NCI-H748 (cell line): ENCODE data around the gene CCSER1.

Experiments
- DNase-seq: peaks from one replicate; lab custom pipeline; 2025; ENCODE audit not compliant: unreplicated experiment; lab: John Stamatoyannopoulos, UW

Gene CCSER1

DNA sequence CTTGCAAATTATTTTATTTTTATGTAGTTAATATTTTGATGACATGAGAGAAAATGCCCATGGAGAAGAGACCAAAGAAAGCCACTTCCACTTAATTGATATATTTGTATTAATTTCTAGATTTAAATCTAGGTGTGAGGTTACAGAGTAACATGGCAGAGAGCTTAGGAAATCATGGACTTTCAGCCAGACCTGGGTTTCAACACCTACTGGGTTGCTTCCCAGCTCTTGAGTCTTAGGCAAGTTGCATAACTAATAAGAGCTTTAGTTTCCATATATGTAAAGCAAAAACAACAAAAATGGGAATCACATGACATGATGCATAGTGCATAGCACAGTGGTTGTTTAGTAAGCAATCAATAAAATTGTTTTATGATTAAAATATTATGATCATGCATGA lies 413.3 kb downstream of the CCSER1 start:
- DNase-seq, result no peak

DNA sequence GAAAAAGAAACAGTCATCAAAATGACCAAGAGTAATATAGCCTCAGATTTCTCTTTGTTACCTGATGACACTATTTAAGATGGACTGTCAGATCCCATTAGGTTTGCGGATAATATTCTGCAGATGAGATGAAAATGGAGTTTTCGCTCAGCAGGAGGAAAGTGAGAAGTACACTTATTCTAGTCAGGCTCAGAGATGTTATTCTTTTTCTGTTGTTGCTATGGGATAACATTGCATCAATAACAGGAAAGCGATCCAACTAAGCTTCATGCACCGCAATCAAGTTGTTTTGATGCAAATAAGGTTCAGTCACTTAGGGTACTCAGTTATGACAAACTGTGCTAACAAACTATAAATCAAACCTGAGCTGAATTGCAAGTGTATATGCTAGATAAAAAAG lies 415.0 kb downstream of the CCSER1 start:
- DNase-seq, result peak; percentile 73

DNA sequence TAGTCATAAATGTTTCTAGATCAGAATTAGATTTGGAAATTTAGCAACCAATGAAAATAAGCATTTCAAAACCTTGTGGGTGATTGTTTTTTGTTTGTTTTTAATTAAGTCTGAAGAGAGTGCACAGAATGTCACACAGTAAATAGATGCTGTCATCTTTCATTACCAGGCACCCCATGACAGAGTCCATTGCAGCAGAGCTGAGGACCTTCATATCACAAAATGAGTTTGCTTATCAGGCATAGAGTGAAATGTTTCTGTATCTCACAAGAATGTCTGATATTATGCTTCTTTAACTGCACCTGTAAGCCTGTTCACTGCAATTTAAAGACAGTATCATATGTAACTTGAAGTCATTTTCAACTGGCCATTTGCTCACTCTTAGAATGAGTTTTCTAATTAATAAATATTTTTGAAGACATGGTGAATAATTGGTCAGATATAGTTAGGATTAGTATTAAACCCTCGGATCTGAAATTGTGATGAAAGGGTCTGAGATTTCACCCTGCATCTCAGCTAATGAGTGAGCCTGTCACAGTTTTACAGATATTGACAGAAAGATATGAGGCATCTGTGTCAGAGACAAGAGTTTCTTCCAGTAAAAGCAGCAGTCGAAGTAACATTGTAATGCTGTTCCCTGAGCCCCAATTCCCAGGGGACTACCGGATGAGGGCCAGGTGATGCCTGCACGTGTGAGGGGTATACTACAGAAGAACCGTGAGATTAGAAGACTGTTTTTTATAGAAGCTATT lies 416.4 kb downstream of the CCSER1 start:
- no peak for DNase-seq

DNA sequence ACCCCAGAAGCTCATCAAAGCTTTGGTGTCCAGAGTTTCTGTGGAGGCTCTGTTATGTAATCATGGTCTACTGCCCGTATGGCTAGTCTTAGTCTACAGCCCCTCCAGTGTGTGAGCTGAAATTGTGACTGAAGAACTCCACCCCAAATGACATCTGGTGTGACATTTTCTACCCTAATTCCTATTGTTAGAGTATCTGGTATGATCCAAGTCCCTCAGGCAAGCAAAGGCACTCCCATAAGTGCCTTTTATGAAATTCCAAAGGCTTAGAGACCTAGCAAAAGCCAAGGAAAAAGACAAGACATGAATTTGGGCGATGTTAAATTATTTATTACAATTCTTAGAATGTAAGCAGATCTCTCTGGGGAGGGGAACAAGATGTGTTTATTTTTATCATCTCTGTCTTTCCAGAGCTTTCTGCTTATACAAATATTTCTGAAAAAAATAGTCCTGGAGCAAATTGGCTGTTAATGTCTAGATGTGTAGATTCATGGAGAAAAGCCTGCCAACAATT lies 417.4 kb downstream of the CCSER1 start:
- no peak for DNase-seq

DNA sequence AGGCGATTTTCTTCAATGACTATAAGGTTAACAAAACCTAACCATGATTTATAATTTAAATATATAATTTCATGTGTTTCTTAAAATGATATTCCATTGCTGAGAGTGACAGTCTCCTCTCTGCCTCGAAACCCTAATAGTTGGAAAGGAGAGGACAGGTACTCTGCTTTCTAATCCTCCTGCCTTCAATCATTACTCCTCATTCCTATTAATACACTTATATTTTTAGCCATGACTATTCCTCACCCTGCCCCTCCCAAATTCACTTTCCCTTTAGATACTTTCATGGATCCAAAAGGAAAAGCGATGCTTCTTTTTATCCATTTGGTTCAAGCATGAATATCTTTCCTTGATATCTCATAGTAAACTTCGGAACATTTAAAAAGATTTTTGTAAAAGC lies 418.2 kb downstream of the CCSER1 start:
- no peak for DNase-seq

DNA sequence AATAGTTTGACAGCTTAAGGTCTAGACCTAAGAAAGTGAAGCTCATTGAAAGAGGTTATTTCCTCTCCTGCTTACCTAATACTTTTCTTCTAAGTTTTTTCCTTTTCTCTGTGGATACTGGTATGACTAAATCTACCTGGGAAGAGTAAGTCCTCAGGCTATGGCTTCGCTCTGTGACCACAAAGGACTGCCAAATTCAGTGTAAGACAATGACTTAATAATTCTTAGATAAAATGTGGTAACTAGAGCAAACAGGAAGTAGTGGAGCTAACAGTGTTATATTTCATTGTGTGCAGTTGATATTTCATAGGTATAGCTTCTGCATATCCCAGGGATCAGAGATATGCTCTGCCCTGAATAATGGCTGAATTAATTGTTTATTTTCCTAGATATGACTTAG lies 418.9 kb downstream of the CCSER1 start:
- no peak for DNase-seq

DNA sequence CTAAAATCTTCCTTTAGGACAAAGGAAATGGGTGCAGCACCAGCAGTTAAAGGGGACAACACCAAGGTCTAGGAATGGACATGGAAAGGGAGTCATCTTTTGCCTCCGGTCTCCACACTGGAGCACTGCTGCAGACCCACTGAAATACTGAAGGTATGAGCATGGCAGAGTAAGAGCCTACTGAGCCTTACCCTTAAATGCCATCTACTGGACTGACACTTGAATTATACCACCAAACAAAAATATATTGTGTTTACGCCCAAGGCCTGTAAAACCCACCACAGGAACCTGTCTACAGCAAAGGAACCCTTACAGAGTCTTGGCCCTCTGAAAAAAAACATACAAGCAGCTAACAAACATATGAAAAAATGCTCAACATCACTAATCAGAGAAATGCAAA lies 443.4 kb downstream of the CCSER1 start:
- DNase-seq, result no peak

DNA sequence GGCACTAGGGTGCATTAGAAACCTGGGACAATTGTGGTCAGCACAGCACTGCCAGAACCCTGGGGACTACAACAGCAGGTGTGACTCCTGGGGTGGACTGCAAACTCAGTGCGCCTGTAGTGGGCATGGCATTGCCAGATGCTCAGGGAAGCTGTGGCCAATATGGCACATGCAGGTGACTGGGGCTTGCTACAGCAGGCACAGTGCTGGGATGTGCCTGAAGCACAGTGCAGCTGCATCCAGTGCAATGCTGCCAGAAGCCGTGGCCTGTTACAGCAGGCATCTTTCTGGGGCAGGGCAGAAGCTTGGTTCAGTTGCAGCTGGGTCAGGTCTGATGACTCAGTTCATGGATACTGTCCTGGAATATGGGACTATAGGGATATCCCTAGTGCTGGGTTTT lies 445.8 kb downstream of the CCSER1 start:
- no peak for DNase-seq

DNA sequence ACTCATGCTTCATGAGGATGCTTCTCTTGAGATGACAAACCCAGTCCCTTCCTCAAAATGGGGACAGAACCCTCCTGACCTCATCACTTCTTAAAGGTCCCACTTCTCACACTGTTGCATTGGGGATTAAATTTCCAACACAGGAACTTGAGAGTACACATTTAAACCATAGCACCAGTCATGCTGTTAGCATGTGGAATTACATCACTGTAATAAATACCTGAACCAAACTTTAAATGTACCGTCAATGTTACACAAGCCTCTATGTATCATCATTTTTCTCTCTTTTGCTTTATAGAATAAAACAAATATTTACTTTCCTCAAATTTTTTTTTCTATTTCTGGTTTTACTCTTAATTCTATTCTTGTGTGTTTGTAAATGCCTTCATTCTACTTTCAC lies 448.2 kb downstream of the CCSER1 start:
- no peak for DNase-seq

DNA sequence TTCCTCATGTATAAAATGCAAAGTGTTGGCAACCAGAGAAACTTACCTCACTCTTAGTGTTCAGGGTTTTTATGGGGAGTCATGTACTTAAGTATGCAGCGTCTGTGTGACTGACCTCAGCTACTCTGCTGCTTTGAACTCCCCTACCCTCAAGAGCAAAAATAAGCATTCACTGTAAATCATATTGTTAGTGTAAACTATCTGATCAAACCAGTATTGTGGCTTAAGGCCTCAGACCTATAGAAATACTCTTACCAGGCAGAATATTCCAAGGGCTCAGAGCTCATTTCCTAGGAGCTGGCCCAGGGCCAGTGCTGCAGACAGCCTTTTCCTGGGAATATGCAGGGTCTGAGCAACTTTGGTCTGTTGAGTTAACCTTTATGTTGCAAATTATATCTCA lies 453.1 kb downstream of the CCSER1 start:
- peak; percentile 1 for DNase-seq

DNA sequence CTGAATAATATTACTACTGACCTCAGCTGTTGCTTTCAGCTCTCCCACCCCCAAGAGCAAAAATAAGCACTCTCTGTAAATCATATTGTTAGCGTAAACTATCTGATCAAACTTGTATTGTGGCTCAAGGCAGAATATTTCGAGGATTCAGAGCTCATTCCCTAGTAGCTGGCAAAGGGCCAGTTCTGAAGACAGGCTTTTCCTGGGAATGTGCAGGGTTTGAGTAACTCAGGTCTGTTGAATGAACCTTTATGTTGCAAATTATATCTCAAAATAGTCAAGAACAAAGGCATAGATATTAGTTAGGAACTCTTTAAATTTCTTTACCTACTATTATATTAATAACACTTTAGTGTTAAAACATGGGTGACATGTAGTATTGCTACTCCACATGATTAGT lies 454.9 kb downstream of the CCSER1 start:
- no peak for DNase-seq

DNA sequence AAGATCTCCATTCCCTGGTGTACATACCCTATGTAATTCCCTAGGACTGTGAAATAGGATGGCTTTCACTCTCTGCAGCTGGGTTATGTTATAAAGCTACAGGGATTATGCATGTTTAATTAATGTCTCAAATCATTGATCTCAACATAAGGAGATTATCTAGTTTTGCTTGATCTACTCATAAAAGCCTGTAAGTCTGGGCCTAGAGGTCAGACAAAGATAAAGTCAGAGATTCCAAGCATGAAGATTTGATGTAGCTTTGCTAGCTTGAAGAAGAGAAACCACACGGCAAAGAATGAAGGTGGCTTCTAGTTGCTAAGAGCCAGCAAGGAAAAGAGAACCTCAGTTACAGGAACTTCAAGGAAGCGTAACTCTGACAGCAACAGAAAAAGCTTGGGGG lies 456.9 kb downstream of the CCSER1 start:
- no peak for DNase-seq

DNA sequence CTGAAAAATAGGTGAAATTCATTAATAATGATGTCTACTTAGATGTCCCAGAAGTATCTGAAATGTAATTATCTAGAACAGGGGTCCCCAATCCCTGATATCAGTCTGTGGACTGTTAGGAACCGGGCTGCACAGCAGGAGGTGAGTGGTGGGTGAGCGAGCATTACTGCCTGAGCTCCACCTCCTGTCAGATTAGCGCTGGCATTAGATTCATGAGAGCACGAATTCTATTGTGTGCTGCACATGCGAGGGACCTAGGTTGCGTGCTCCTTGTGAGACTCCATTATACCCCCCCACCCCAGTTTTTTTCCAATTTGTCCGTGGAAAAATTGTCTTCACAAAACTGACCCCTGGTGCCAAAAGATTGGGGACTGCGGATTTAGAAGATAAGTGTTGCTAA lies 458.8 kb downstream of the CCSER1 start:
- no peak for DNase-seq

DNA sequence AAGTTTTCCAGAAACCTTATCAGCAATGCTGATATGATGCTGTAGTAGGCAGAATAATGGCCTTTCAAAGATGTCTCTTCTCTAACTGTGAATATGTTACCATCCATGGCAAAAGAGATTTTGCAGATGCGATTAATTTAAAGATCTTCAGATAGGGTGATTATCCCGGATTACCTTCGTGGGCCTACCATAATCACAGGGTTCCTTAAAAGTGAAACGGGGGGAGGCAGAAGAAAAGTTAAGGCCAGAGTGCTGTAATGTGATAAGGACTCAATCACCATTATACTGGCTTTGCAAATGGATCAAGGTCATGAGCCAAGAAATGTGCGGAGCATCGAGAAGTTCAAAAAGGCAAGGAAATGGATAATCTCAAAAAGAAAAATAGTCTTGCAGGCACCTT lies 459.6 kb downstream of the CCSER1 start:
- no peak for DNase-seq

DNA sequence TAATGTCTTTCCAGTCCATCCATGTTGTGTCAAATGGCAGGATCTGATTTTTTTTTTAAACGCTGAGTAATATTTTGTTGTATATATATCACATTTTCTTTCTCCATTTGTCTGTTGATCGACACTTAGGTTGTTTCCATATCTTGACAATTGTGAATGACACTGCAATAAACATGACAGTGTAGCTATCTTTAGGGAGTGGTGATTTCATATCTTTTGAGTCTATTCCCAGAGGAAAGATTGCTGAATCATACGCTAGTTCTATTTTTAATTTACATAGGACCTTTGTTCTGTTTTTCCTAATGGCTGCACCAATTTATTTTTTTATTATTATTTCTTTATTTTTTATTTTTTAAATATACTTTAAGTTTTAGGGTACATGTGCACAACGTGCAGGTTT lies 470.7 kb downstream of the CCSER1 start:
- DNase-seq, result no peak

DNA sequence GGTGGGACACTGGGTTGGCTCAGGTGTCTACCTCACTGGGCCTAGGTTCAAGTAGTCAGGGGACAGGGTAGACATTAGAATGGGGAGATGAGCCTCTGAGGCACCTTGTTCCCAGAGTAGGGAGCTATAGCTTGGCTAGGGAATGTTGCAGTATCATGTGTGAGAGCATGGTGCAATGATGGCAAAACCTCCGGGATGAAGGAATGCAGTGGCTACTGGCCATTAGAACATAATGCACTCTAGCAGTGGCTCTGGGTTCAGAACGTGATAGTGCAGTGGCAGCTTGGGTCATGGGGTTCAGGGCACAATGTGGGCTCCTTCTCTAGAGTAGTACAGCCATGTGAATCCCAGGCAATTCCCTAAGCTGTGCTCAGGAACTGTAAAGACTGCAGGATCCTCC lies 471.5 kb downstream of the CCSER1 start:
- DNase-seq, result no peak

DNA sequence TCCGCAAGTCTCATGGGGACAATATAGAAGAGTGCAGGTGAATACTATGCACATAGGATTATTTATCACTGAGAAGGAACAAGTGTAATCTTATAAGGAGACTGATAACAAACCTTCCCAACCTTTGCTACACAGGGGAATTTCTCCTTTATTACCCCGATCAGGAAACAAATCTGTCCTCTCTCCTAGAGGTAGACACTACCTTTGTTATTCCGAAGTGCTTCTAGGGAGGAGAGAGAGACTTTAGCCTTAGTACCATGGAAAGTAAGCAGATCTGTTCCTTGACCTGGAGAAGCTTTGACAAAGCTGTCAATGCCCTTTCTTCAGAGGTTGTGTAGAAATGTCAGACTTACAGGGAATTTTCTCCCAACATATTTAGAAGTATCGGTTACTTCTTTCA lies 475.5 kb downstream of the CCSER1 start:
- DNase-seq, result no peak

DNA sequence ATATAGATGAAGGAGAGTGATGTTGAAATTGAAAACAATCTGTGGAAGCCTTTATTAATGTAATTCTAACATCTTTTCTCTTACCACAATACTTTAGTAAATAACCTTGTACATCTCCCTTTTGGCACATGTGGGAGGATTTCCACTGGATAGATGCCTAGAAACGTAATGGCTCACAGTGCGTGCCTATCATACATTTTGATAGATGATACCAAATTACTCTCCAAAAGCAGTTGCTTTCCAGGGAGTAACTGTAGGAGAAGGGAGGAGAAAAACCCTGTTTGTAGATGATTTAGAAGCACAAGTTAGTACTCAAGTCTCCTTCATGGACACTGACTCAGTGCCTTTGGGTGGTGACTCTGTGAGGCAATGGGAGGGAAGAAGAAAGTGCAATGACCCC lies 476.3 kb downstream of the CCSER1 start:
- no peak for DNase-seq

DNA sequence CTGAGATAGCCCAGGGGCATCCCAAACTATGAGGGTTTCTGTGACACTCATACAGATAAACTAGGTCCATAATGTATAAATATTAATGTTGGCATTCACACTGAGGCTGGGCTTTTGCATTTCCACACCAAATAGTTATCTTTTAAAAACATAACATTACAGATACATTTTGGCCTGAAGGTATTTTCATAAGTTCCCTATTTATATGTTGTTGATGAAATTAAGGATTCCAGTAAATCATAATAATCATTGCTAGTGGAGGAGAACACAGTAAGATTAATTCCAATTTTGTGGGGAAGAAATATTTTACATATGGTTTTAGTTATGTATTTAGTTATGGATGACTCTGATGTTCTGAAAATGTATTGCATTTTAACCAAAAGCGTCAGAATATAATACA lies 479.6 kb downstream of the CCSER1 start:
- no peak for DNase-seq

DNA sequence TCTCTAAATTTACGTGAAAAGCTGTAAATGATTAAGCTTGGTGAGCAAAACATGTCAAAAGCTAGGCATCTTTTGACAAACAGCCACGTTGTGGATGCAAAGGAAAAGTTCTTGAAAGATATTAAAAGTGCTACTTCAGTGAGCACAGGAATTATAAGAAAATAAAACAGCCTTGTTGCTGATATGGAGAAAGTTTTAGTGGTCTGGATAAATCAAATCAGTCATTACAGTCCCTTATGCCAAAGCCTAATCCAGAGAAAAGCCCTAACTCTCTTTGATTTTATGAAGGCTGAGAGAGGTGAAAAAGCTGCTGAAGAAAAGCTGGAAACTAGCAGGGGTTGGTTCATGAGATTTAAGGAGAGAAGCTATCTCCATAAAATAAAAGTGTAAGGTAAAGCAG lies 487.2 kb downstream of the CCSER1 start:
- no peak for DNase-seq

DNA sequence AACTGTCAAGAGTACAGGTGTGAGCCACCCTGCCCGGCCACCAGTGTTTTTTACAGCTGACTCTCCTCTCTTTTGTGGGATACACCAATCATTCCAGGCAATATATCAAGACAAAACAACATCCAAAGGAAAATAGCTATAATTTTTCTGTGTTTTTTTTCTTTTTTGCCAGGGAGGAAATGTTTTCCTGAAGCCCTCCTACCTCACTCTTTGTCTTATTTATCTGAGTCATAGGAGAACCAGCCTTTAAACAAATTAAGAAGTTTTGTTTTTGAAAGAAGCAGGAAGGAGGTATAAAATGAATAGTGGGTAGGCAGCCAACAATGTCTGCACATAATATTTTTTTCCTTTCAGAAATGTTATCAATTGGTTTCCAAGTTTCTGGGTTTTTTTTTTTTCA lies 493.9 kb downstream of the CCSER1 start:
- DNase-seq, result no peak

DNA sequence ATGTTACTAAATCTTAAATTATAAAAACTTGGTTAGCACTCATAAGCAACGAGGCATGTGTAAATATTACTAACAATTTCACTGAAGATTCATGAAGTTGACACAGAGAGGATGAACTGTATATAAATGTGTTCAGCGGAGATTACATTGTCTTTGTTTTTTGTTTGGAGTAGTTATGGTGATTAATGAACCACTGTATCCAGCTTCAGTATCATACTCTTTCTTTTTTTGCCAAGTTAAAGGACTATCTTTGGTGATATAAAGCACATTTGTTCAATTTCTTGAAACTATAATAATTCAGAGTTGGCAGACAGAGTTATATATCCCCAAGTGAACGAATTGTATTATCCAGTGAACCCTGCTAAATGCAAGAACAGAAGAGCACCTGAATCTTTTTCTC lies 497.6 kb downstream of the CCSER1 start:
- no peak for DNase-seq

DNA sequence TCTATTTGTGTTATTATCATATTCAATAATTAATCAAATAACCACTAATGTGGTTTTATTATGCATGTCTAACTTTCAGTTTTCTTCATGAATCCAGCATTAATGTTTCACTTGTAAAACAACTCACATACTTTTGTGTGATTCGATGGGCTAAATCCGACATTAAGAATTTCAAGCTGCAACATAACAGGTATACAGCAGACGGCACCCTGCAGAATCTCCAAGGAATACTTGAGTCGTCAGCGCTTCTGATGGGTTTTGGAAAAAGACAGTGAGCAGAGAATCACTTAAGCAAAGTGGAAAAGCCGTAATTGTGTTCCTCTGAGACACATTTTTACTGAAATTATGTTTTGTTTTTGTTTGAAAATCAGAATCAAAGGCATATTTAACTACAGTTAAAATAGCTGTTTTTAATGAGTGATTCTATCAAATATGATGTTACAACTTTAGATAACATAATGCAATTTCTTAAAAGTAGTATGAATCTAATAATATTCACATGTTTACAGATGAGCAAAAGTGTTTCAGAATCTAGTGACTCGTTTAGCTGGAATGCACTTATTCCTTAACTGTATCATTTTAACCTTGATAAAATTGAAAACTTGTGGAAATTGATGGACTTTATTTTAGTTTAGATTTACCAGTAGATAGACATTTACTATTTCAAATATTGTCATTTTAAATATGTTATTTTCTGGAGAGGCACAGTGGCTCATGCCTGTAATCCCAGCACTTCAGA lies 514.8 kb downstream of the CCSER1 start:
- no peak for DNase-seq
